Stimulated activated CD4-positive, alpha-beta T cell treated with anti-CD3 and anti-CD28 coated beads, Interleukin-1b, Interleukin-23, amount 100 ng/mL, for 24 hours (primary cell): Measurements from ENCODE around the gene PROX1.

ENCODE experiments used
- DNase-seq, 4 experiments: peaks; one replicate each; pipeline ENCODE4 v3.0.0-alpha.2; 2020; ENCODE audit warnings: low read depth in 4 of 4, low spot score in 1 of 4

Gene PROX1

DNA sequence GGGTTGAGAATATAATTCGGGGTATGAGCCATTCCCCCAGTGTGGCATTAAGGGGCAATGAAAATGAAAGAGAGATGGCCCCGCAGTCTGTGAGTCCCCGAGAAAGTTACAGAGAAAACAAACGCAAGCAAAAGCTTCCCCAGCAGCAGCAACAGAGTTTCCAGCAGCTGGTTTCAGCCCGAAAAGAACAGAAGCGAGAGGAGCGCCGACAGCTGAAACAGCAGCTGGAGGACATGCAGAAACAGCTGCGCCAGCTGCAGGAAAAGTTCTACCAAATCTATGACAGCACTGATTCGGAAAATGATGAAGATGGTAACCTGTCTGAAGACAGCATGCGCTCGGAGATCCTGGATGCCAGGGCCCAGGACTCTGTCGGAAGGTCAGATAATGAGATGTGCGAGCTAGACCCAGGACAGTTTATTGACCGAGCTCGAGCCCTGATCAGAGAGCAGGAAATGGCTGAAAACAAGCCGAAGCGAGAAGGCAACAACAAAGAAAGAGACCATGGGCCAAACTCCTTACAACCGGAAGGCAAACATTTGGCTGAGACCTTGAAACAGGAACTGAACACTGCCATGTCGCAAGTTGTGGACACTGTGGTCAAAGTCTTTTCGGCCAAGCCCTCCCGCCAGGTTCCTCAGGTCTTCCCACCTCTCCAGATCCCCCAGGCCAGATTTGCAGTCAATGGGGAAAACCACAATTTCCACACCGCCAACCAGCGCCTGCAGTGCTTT, 9.4 kb downstream of the PROX1 start:
- no peak for DNase-seq

DNA sequence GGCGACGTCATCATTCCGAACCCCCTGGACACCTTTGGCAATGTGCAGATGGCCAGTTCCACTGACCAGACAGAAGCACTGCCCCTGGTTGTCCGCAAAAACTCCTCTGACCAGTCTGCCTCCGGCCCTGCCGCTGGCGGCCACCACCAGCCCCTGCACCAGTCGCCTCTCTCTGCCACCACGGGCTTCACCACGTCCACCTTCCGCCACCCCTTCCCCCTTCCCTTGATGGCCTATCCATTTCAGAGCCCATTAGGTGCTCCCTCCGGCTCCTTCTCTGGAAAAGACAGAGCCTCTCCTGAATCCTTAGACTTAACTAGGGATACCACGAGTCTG, 10.0 kb downstream of the PROX1 start:
- no peak for DNase-seq

DNA sequence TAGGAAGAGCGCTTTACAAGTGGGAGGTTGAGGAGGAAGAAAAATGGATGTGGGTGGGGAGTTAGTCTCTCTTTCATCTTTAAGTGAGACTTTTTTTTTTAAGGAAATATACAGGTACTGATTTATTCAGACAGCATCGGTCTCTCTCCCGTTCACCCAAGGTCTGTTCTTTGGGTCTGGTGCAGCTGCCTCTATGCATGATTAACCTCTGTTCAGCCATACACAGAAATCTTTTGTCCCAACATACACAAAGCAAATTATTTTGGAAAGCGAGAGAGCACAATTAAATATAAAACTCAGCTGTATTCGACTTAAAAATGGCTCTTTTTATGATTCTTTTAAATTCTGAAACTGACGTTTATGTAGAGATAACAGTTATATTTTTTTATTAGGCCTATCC, 11.0 kb downstream of the PROX1 start:
- no peak for DNase-seq

DNA sequence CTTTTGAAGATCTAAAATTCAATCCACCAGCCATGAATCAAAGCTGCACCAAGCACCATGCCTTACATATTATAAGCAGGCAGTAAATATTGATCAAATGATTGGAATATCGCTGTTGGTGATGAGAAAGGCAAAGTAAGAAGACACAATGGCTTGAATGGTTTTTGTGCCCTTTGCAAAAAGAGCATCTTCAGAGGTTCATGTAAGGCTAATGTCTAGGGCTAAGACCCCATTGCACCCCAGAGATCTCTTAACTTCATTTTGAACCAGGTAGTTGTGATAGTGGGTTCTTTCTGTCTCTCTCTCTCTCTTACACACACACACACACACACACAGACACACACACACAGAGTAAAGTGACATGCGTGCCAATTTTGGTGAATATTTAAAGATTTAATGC, 12.0 kb downstream of the PROX1 start:
- DNase-seq, result no peak

DNA sequence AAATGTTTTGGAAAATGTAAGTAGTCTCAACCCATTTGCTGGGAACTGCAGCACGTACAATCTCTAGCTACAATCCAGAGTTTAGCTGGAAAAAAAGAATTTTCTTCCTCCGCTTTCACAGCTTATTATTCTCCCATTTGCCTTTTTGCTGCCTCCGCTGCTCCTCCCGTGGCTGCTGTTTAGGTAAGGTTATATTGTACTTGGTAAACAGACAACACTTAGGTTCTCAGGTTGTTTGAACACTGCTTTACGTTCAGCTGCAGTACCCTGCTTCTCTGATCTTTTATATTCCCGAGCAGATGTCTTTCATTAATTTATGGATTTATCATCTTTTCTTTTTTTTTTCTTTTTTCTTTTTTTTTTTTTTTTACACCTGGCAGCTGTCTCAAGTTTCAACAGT, 14.3 kb downstream of the PROX1 start:
- no peak for DNase-seq

DNA sequence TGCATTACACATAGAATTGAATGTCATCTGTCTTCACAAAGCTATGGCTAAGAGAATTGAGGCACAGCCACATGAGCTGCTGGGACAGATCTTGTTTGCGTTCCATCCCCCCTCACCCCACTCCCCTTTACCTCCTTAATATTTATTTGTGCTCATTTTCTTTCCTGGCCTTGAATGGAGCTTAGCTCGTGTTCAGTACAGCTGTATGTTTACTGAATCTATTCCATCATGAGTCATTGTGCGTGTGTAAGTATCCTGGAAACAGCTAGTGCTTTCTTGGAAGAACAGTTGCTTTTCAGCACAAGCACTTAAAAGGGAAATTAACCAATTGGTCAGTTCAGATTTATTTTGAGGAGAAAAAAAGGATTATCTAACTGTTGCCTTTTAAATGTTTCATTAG, 14.7 kb downstream of the PROX1 start:
- DNase-seq, result no peak

DNA sequence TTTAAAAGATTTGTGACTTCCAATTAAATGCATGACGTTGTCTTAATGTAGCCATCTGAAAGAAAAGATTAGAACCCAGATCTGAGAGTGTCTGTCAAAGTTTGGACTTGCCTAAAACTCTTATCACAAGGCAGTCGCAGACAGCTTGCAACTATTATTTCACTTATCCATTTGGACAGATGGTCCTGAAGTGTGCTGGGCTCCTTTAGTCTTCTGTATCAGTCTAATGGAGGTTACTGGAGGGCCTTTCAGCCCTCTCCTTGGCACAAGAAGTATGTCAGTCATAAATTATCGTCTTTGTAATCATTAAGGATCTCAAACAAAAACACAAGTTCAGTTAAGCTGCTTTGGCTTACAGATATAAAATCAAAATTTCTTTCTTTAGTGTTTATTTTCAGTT, 15.5 kb downstream of the PROX1 start:
- no peak for DNase-seq

DNA sequence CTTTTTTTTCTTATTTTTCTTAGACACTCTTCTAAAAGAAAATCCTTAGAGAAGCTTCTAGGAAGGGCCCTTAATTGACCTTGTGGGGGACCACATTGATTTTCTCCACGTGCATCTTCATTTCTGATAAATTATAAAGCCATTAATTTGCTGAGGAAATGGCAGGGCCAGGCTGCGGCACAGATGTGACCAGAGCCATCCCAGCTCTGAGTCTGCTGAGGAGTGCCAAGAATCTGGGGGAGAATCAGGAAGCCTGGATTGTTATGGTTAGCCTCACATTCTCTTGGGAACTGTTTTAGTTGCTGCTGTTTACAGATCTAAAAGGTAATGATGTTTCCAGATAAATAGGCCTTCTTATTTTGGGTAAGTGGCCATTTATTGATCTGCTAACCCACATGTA, 16.2 kb downstream of the PROX1 start:
- DNase-seq, result no peak

DNA sequence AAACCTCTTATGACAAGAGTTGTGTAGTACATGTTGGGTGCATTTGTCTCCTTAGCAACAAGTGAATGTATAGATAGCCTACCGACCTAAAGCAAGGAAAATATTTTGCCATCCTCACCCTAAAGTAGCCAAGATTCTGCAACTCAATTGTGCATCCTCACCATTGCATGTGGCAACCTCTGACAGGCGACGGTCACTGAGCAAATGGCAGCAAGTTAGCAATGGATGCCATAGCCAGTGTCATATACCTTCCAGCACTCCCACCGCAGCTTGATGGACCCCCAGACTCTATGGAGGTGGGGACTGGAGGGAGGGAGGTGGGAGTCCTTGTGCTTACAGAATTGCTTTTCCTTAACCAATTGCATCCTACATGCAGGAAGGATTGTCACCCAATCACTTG, 17.0 kb downstream of the PROX1 start:
- no peak for DNase-seq

DNA sequence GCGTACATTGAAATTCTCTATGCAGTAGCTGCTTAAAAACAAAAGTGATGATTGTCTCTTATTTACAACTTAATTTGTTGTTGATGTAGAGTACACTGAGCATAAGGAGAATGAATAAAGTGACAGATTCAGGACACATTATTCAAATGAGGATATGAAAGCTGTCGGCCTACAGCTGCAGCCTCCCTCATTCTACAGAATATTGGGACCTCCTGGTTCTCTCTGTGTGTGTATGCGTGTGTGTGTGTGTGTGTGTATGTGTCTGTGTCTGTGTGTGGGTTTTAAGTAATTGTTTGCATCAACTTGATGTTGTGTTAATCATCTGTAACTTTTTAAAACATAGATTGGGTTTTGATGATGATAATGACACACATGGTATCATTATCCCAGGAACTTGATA, 17.9 kb downstream of the PROX1 start:
- no peak for DNase-seq

DNA sequence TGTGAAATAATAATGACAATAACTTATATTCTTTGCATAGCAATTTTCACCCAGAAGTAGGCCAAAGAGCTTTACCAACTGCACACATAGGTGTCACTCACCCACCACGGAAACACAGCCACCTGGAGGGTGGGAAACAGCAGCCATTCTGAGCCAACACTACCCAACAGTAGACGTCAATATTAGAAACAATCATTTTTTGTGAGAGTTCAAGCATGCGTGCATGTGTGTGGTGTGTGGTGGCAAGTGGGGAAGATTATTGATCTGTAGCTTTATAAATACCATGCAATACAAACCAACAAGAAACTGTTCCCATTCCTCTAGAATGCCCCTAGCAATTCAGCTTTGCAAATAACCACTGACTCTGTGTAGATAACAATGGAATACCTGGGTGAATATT, 19.1 kb downstream of the PROX1 start:
- no peak for DNase-seq

DNA sequence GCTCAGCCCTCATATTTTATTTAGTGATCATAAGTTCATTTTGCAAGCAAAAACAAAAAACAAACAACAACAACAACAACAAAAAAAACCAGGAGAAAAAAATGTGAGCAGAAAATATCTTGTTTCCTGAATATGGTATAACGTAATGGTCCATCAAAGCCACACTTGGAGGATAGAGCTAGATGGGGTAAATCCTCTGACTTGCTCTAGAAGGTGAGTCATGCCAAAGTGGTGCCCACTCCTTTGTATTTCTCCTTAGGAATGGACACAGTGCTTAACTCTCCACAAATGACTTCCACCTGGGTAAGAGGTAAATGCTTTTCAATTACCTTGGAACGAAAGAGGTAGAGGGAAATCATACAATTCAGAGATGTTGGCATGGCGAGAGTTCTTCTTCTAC, 20.6 kb downstream of the PROX1 start:
- DNase-seq, result no peak

DNA sequence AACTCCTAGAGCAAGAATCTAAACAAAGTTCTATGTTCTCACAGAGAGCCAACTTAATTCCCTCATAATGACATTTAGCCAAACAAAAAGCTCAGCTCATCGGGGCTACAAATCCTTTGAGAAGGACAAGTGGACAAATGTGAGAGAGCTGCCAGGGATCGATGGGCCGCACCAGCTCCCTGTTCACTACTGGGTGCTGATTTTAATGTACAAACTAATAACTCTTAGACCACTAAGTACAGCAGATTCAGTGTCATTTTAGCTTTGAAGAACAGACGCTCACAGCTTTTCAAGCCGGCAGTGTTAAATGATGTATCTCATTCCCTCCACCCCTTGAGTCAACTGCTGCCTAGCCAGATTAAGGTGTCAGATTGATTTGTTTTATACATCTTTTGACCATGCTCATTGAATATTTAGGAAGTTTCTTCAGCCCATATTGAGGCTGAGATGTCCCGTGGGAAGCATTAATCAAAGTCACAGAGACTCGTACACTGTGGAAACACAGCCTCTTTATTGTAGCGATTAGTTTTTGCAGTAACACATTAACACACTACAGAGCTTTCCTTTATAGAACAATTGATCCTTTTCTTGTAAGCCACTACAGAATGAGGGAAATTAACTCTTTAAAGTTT, 21.1 kb downstream of the PROX1 start:
- no peak for DNase-seq

DNA sequence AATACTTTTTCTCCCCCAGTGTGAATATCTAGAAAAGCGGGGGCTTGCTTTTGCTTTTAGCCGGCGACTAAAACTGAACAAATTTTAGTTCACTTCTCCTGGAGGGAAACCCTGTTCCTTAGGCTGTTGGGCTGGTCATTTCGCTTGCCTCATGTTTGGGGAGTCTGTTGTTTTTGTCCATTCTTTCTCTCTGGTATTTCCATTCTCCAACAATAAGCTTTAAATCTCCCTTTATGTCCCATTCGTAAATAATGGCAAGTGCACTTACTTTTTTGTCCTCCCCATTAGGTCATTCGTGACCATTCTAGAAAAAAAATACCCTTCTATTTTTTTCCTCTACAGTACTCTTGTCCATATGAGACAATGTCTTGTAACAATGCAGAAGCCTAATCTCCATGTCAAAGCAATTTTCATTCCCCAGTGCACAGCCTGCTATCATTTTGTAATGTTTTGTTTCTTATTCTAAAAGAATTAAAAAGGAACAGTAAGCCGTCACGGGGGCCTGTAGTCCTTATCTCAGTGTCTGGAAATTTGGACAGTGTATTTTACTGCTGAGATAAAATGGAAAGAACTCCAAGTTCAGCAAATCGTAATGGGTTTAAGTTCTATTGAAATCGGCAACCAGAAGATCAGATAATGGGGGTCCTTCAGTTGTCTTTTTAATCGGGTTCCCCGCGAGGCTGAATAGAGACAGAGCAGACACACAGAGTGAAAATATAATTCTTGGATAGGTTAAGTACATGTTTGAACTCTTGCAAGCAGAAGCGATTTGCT, 21.8 kb downstream of the PROX1 start:
- no peak for DNase-seq

DNA sequence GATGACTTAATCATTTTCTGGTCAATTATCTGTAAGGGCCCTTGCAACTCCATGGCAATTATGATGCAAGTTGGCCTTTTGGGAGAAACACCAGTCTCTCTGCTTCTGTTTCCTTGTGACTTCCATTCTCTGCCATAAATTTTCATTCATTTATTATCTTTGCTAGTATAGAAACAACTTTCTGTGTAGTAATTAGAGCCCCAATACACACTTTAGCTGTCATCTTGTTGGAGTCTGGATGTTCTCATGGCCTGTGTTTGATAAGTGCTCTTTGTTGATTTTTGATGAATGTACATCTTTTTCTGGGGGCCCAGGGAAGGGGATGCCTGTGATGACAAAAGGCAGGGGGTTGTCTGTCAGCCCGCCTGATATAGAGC, 22.4 kb downstream of the PROX1 start:
- DNase-seq, result no peak

DNA sequence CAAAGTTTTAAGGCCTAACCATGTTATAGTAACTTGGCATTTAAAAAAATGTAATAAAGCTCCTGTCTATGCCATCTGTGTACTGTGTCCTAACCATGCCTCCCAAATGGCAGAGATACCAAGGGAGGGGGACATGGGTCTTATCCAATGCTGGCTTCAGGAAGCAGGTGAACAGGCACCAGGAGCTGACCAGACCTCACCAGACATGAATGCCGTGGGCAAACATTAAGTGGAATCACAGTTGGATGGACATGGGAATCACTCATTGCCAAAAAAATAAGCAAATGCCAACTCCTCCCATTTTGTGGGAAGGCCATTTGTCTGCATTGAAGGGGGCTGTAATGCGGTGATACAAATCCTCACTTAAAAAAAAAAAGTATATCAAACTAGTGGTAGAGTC, 22.9 kb downstream of the PROX1 start:
- DNase-seq, result no peak

DNA sequence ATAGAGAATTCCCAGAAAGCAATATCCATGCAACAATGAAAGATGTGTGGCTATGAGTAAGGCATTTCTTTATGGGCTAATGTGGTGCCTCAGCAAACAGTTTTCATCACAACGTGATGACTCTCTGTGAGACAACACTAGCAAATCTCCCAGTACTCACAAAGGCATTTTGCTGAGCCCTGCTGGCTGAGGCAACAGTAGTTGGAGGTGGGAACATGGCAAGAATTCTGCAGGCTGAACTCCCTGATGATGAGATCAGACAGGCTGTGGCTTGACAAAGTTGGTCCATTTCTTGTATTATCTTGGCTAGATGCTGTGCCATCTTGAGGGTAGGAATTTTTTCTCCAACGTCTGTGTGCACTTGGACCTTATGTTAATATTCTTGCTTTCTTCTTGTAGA, 24.6 kb downstream of the PROX1 start:
- no peak for DNase-seq

DNA sequence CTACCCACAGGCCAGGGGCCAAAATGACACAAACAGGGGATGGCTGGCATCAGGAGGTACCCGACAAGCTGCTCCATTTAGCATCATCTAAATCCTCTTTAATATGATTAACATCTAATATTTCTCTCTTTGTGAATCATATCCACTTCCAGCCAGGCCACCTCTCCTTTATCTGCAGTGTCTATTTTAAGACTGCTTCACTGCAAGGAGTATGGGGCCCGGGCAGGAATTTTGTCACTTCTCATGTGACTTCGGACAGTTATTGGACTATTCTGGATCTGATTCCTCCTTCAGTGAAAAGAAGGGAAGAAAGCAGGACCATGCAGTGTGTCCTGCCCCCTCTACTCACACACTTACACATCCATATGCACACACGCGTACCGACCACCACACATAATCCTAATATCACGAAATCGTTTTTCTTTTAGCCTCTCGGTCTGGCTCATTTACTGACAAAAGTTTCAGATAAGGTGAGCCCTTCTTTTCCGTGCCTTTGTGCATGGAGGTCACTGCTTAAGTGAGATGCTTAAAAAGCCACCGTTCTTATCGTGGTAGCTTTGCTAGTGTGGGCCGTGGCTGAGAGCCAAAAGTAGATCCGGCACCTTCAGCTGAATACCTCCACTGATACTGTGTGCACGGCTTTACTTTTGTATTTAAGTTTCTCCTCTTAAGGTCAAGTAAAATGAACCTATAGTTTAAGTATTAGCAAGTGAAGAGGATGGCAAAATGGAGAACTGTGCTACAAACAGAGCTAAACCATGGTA, 26.0 kb downstream of the PROX1 start:
- no peak for DNase-seq

DNA sequence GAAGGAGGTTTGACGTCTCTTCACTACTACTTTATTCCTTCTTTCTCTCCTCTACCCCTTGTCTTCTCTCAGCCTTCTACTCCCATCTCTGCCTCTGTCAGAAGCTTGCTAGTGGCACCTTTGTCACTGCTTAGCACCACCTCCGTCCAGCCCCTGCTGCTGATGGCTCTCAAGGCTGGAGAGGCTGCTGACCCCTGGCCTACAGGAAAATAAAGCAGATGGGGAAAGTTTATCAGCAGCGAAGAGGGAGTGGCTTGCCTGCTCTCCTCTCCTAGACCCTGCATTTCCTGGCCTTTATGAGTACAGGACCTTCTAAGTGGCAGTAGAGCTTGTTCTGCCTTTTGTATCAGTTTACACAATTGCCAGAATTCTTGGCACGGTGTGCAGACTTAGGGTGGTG, 27.0 kb downstream of the PROX1 start:
- DNase-seq, result no peak

DNA sequence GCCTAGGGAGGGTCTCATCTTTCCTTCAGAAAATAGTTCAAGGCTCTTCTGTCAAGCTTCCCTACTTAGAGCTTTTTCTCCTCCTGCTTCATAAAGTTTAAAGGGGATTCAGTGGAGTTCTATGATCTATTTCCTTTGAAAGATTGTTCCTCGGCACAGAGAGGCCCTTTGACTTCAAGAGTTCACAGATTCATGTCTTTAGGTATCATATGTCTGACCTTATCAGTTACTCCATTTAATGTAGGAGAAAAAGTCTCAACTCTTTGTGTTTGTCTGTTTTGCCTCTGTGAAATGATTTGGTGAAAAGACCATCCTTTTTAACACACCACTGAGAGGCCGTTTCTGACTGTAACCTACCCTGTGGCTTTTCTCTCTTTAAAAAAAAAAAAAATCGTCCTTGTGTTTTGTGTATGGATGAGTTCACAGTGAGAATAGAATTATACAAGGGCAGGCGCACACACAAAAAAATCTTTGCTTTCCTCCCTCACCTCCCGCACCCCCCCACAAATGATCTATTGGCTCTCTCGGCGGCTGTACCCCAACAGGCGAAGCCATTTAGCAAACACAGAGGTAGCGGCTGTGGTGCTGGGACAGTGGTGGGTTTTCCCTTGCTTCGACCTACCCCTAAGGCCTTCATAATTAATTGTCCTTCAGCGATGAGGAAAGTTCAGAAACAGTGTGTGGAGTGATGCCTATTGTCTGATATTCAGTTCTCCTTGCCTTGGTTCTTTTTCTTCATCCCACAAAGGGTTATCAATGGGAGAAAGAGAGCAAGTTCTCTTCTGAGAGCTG, 29.6 kb downstream of the PROX1 start:
- DNase-seq, result no peak
